Central memory CD8-positive, alpha-beta T cell (primary cell): Measurements from ENCODE around the gene ATAD3B.
"Not testable (repeated sequence)": the region's sequence is repeated elsewhere in the genome, so short reads cannot be mapped to it uniquely, and the experiment has no call there.

Source experiments
- ATAC-seq: fragments of 150-1000 bp; cut with Tn5 transposase; replicated peaks from 2 replicates; pipeline ENCODE4 v1.10.0; 2022; ENCODE audit warnings: mild to moderate bottlenecking, moderate FRiP score, moderate number of reproducible peaks; ENCODE audit not compliant: poor library complexity, severe bottlenecking; ENCODE audit errors: extremely low read depth
- DNase-seq, 2 donors: peaks; one replicate each; pipeline ENCODE4 v3.0.0; 2021; ENCODE audit warnings: low spot score in 2 of 2
- H3K27ac Mint-ChIP-seq: one replicate; pipeline ENCODE4 v1.8.0; 2022; ENCODE audit warnings: low read depth, mild to moderate bottlenecking, moderate library complexity, mixed read lengths
- H3K27me3 Mint-ChIP-seq: one replicate; pipeline ENCODE4 v1.8.0; 2022; ENCODE audit warnings: mixed read lengths
- H3K36me3 Mint-ChIP-seq: one replicate; pipeline ENCODE4 v1.8.0; 2022; ENCODE audit warnings: mild to moderate bottlenecking, moderate library complexity, mixed read lengths; ENCODE audit not compliant: insufficient read depth
- H3K4me1 Mint-ChIP-seq: one replicate; pipeline ENCODE4 v1.8.0; 2022; ENCODE audit warnings: mixed read lengths
- H3K4me3 Mint-ChIP-seq: one replicate; pipeline ENCODE4 v1.8.0; 2022; ENCODE audit warnings: mild to moderate bottlenecking, moderate library complexity, mixed read lengths
- H3K9me3 Mint-ChIP-seq: one replicate; pipeline ENCODE4 v1.8.0; 2022; ENCODE audit warnings: mixed read lengths

ATAD3B gene

GRCh38 chr1:1531947-1532346 is 60.4 kb downstream of the ATAD3B start:
- Mint-ChIP-seq H3K9me3 (peaks cover 5% of the 10 kb centered on the region), H3K4me3 (no peak overlapping the region), H3K4me1 (no peaks in the 10 kb centered on the region), H3K27me3 (no peaks in the 10 kb centered on the region), H3K36me3 (peaks cover 2% of the 10 kb centered on the region), H3K27ac (no peak overlapping the region)
- DNase-seq = no peak
- no peak for ATAC-seq

- not testable (repeated sequence) for H3K36me3 Mint-ChIP-seq, ATAC-seq, H3K4me3 Mint-ChIP-seq, H3K27me3 Mint-ChIP-seq, H3K4me1 Mint-ChIP-seq, H3K27ac Mint-ChIP-seq, DNase-seq, H3K9me3 Mint-ChIP-seq
These were observed 61.8 kb downstream of the ATAD3B start for GRCh38 chr1:1533176-1533893.

GRCh38 chr1:1533894-1534291 is 62.3 kb downstream of the ATAD3B start:
- H3K27ac Mint-ChIP-seq, ATAC-seq, H3K4me3 Mint-ChIP-seq, H3K27me3 Mint-ChIP-seq, H3K4me1 Mint-ChIP-seq, H3K36me3 Mint-ChIP-seq, DNase-seq, H3K9me3 Mint-ChIP-seq: not testable (repeated sequence)

- DNase-seq (no peak), ATAC-seq (no peak)
- Mint-ChIP-seq H3K36me3 (peaks cover 2% of the 10 kb centered on the region), H3K4me1 (no peaks in the 10 kb centered on the region), H3K4me3 (no peak overlapping the region), H3K27ac (no peak overlapping the region), H3K9me3 (peaks cover 5% of the 10 kb centered on the region), H3K27me3 (no peaks in the 10 kb centered on the region)
These were observed 63.0 kb downstream of the ATAD3B start for GRCh38 chr1:1534401-1535154.

GRCh38 chr1:1535201-1536018 is 63.8 kb downstream of the ATAD3B start:
- no peaks in the 10 kb centered on the region for H3K27me3 Mint-ChIP-seq

GRCh38 chr1:1536019-1536937 is 64.7 kb downstream of the ATAD3B start:
- no peak for ATAC-seq
- no peaks in the 10 kb centered on the region for H3K27me3 Mint-ChIP-seq
- H3K27ac Mint-ChIP-seq = no peak overlapping the region
- no peak for DNase-seq
- peaks cover 5% of the 10 kb centered on the region for H3K9me3 Mint-ChIP-seq
- no peak overlapping the region for H3K4me3 Mint-ChIP-seq
- H3K36me3 Mint-ChIP-seq = peaks cover 2% of the 10 kb centered on the region
- H3K4me1 Mint-ChIP-seq = no peaks in the 10 kb centered on the region

More at GRCh38 chr1:1535201-1536018, 63.8 kb downstream of the ATAD3B start:
- no peak for ATAC-seq
- Mint-ChIP-seq H3K4me3 (no peak overlapping the region), H3K27ac (no peak overlapping the region), H3K9me3 (peaks cover 5% of the 10 kb centered on the region), H3K4me1 (no peaks in the 10 kb centered on the region), H3K36me3 (peaks cover 2% of the 10 kb centered on the region)
- DNase-seq = no peak

- H3K9me3 Mint-ChIP-seq = peaks cover 2% of the 10 kb centered on the region
- H3K27ac Mint-ChIP-seq = no peak overlapping the region
- ATAC-seq = no peak
- DNase-seq = no peak
- peaks cover 2% of the 10 kb centered on the region for H3K36me3 Mint-ChIP-seq
- H3K4me3 Mint-ChIP-seq = no peak overlapping the region
- H3K4me1 Mint-ChIP-seq = no peaks in the 10 kb centered on the region
- no peaks in the 10 kb centered on the region for H3K27me3 Mint-ChIP-seq
These were observed 65.5 kb downstream of the ATAD3B start for GRCh38 chr1:1536938-1537546.

- H3K9me3 Mint-ChIP-seq = no peaks in the 10 kb centered on the region
- no peaks in the 10 kb centered on the region for H3K27me3 Mint-ChIP-seq
- H3K4me3 Mint-ChIP-seq = no peak overlapping the region
- no peak overlapping the region for H3K27ac Mint-ChIP-seq
- DNase-seq (no peak), ATAC-seq (no peak)
- no peaks in the 10 kb centered on the region for H3K36me3 Mint-ChIP-seq
- no peaks in the 10 kb centered on the region for H3K4me1 Mint-ChIP-seq
These were observed 66.2 kb downstream of the ATAD3B start for GRCh38 chr1:1537626-1538250.

- no peaks in the 10 kb centered on the region for H3K9me3 Mint-ChIP-seq
- no peaks in the 10 kb centered on the region for H3K4me1 Mint-ChIP-seq
- DNase-seq (no peak), ATAC-seq (no peak)
- H3K27me3 Mint-ChIP-seq = no peaks in the 10 kb centered on the region
- H3K4me3 Mint-ChIP-seq = peak overlapping the region; percentile 61
- H3K36me3 Mint-ChIP-seq = peaks cover 2% of the 10 kb centered on the region
- H3K27ac Mint-ChIP-seq = no peak overlapping the region
These were observed 66.8 kb downstream of the ATAD3B start for GRCh38 chr1:1538334-1538733.

GRCh38 chr1:1538989-1539309 is 67.4 kb downstream of the ATAD3B start:
- Mint-ChIP-seq H3K9me3 (no peaks in the 10 kb centered on the region), H3K4me3 (peak overlapping the region; percentile 61)
- ATAC-seq = no peak

GRCh38 chr1:1539310-1540089 is 67.9 kb downstream of the ATAD3B start:
- H3K4me3 Mint-ChIP-seq = peak overlapping the region; percentile 61
- ATAC-seq (no peak), DNase-seq (no peak)
- peaks cover 5% of the 10 kb centered on the region for H3K36me3 Mint-ChIP-seq
- H3K9me3 Mint-ChIP-seq = no peaks in the 10 kb centered on the region
- H3K27ac Mint-ChIP-seq = no peak overlapping the region
- H3K4me1 Mint-ChIP-seq = no peaks in the 10 kb centered on the region
- H3K27me3 Mint-ChIP-seq = no peaks in the 10 kb centered on the region

More at GRCh38 chr1:1538989-1539309, 67.4 kb downstream of the ATAD3B start:
- no peak overlapping the region for H3K27ac Mint-ChIP-seq
- no peaks in the 10 kb centered on the region for H3K27me3 Mint-ChIP-seq
- no peaks in the 10 kb centered on the region for H3K4me1 Mint-ChIP-seq
- H3K36me3 Mint-ChIP-seq = peaks cover 2% of the 10 kb centered on the region
- no peak for DNase-seq
